Stimulated activated CD4-positive, alpha-beta T cell treated with anti-CD3 and anti-CD28 coated beads, Interleukin-4, amount 100 ng/mL, for 24 hours (primary cell): Measurements from ENCODE around the gene FASN.
A peak's percentile ranks its signal among the peaks of the same experiment; 100 is the strongest.
"Not testable (repeated sequence)": the region's sequence is repeated elsewhere in the genome, so short reads cannot be mapped to it uniquely, and the experiment has no call there.

Experiments
- DNase-seq: peaks from one replicate; pipeline ENCODE4 v3.0.0-alpha.2; 2020

FASN gene

GRCh38 chr17:82098169-82098938, at the start of gene FASN:
FASN (minus strand) TSS chr17:82098236; CDS start chr17:82096445, 1,791 bp downstream.
- DNase-seq: peak; percentile 93

- DNase-seq: no peak
These were observed 48.9 kb upstream of the FASN start for GRCh38 chr17:82146663-82147654.

GRCh38 chr17:82145550-82146155, 47.6 kb upstream of the FASN start:
- DNase-seq: no peak

GRCh38 chr17:82143333-82143732, 45.3 kb upstream of the FASN start:
- DNase-seq: no peak

DNA sequence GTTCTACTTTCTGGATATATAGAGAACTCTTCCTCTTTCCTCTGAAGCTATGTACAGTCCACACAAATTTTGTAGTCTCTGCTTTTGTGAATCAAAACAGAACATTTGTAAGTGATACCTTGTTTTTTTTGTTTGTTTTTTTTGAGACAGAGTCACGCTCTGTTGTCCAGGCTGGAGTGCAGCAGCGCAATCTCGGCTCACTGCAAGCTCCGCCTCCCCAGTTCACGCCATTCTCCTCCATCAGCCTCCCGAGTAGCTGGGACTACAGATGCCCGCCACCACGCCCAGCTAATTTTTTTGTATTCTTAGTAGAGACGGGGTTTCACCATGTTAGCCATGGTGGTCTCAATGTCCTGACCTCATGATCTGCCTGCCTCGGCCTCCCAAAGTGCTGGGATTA, 41.9 kb upstream of the FASN start:
- DNase-seq: not testable (repeated sequence)

DNA sequence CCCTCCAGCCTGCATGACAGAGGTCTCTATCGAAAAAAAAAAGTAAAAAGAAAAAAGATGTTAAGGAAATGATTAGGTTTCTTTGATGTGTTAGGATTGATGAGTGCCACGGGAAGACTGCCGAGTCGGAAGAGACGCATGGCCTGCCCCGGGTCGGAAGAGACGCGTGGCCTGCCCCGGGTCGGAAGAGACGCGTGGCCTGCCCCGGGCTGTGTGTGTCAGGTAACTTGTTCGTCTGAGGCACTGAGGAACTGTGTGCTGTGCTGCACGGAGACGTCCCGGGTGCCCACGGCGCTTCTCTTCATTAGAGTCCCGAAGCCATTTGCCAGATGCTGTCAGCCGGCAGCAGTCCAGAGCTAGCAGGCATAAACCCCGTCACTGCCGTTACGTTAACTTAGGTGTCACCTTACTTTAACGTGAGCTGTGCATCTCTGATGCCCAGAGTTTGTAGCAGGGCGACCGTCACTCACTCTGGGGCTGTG, 40.5 kb upstream of the FASN start:
- no peak for DNase-seq

- DNase-seq: no peak
These were observed 36.1 kb upstream of the FASN start for GRCh38 chr17:82134101-82134500.

GRCh38 chr17:82133166-82133953, 35.3 kb upstream of the FASN start:
- not testable (repeated sequence) for DNase-seq

DNA sequence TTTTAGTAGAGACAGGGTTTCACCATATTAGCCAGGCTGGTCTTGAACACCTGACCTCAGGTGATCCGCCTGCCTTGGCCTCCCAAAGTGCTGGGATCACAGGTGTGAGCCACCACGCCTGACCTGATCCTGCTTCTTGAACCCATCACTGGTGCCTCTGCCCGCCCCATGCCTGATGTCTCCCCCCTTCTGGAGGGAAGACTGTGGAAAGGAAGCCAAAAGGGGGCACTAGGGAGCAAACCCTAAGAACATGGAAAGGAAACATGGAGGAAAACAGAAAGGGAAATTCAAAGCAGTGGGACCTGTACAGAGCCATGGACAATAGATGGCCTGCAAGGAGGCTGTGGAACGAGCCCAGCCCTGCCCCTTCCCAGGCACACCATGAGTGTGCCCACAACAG, 31.1 kb upstream of the FASN start:
- no peak for DNase-seq

GRCh38 chr17:82128287-82128686, 30.3 kb upstream of the FASN start:
- DNase-seq: no peak

DNA sequence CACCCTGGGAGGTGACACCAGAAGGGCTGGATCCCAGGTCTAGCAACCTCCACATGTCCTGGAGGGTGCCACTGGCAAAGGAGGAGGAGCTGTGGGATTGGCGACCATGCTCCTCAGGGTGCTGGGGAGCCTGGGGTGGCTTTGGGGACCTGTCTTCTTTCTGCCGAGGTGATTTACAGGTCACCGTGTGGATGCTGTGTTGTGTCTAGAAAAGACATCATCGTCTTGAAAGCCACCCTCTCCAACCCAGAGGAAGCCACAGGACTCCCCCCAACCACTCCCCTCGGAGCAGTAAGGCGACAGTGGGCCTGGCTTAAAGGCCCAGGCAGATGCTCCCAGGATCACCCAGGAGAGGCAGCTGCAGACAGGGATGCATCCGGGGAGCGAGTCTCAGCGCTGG, 29.7 kb upstream of the FASN start:
- DNase-seq: no peak

- no peak for DNase-seq
These were observed 29.2 kb upstream of the FASN start for GRCh38 chr17:82127315-82127595.

- peak; percentile 67 for DNase-seq
These were observed 28.7 kb upstream of the FASN start for GRCh38 chr17:82126556-82127314.

DNA sequence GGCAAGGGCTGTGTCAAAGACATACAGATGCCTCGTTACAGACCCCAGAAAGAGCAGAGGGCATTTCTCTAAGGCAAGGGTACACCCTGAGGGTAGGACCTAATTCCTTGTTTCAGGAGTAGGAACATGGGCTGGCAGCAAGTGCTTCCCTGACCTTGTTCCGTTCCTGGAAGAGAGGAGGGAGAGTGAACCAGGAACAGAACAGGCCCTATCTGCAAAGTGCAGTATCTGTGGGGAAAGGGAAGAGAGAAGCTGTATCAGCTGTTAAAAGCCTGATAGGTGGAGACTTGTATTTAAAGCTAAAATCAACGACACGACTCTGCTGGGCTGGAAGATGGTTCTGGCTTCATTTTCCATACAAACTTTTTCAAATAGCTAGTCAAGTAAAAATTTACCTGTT, 26.1 kb upstream of the FASN start:
- DNase-seq: no peak

- no peak for DNase-seq
These were observed 23.9 kb upstream of the FASN start for GRCh38 chr17:82121660-82122629.

- no peak for DNase-seq
These were observed 23.2 kb upstream of the FASN start for GRCh38 chr17:82121246-82121645.

DNA sequence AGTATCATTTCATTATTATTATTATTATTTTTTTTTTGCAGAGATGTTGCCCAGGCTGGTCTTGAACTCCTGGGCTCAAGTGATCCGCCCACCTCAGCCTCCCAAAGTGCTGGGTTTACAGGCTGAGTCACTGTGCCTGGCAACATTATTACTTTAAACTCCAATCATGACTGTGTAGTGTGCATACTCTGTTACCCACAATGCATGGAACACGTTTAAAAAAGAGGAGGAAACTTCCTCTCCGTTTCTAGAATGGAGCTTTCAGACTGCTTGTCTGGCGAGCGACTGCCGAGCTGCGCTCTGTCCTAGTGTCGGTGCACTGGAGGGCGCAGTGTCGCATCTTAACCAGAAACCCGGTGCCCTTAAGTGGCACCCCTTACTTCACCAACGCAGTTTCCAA, 22.1 kb upstream of the FASN start:
- no peak for DNase-seq

DNA sequence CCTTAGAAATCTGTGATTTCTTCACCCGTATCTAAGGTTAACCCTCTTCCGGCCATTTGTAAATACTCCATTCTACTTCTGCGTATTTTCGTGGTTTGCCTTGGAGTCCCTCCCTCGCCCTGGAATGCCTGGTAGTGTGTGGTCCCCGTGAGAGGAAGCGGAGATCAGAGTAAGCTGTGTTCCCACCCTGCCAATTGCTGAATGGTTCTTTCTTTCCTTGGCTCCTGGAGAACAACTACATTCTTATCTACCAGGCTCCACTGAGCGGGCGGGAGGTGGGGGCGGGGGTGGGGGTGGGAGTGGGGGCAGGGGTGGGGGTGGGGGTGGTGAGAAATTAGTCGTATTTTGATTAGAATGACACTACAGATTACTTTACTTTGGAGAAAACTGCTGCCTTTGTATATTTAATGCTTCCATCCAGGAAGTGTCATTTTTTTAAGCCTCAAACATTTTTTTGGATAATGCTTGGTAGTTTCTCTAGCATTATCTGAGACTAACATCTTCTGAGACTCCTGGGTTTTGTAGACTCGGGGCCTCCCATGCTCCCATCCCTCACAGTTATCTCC, 20.9 kb upstream of the FASN start:
- no peak for DNase-seq

GRCh38 chr17:82118168-82118814, 20.3 kb upstream of the FASN start:
- no peak for DNase-seq
